ENCODE data around the gene TWIST2.

TWIST2 gene

GRCh38 chr2:238865744-238866355, 18.0 kb downstream of the TWIST2 start:
- peaks cover 0 to 67% (median 55%) of the 10 kb centered on the region in 4 donors for H3K4me1 ChIP-seq
- TF ChIP-seq CTCF (IDR thresholded peaks at IDR 0.05): no peak
- no peak overlapping the region for H3K4me3 ChIP-seq
- H3K9me3 ChIP-seq: no peaks in the 10 kb centered on the region
- intact Hi-C loops (cut with DNase I; ENCODE audit: low total_unique reads): no loop called here
- peak overlapping the region; percentile 86 for H3K27ac ChIP-seq
- H3K27me3 ChIP-seq: no peaks in the 10 kb centered on the region
- no peaks in the 10 kb centered on the region for H3K36me3 ChIP-seq
- no peak for DNase-seq

- peaks cover 0 to 67% (median 55%) of the 10 kb centered on the region in 4 donors for H3K4me1 ChIP-seq
- no peaks in the 10 kb centered on the region for H3K36me3 ChIP-seq
- intact Hi-C loops (cut with DNase I; ENCODE audit: low total_unique reads): no loop called here
- no peaks in the 10 kb centered on the region for H3K27me3 ChIP-seq
- TF ChIP-seq CTCF (IDR thresholded peaks at IDR 0.05): no peak
- peak overlapping the region; percentile 86 for H3K27ac ChIP-seq
- peak in 1 of 2 donors; percentile 61 for DNase-seq
- no peaks in the 10 kb centered on the region for H3K9me3 ChIP-seq
- no peak overlapping the region for H3K4me3 ChIP-seq
Measured at GRCh38 chr2:238866656-238867277, 18.9 kb downstream of the TWIST2 start.

GRCh38 chr2:238868067-238868524, 20.2 kb downstream of the TWIST2 start:
- TF ChIP-seq CTCF (IDR thresholded peaks at IDR 0.05): no peak
- Histone ChIP-seq H3K9me3 (no peaks in the 10 kb centered on the region), H3K4me3 (peak overlapping the region; percentile 0 to 19), H3K27ac (peak overlapping the region; percentile 86), H3K27me3 (no peaks in the 10 kb centered on the region), H3K36me3 (no peaks in the 10 kb centered on the region), H3K4me1 (peaks cover 0 to 66% (median 55%) of the 10 kb centered on the region in 4 donors)
- intact Hi-C loops (cut with DNase I; ENCODE audit: low total_unique reads): no loop called here
- DNase-seq: peak in 1 of 2 donors; percentile 87

- Histone ChIP-seq H3K27me3 (no peaks in the 10 kb centered on the region), H3K4me1 (peaks cover 0 to 60% (median 51%) of the 10 kb centered on the region in 4 donors), H3K4me3 (no peak overlapping the region), H3K36me3 (no peaks in the 10 kb centered on the region), H3K27ac (peak overlapping the region; percentile 86), H3K9me3 (no peaks in the 10 kb centered on the region)
- intact Hi-C loops (cut with DNase I; ENCODE audit: low total_unique reads): no loop called here
- no peak for TF ChIP-seq CTCF (IDR thresholded peaks at IDR 0.05)
- DNase-seq: peak; percentile 82 to 88
Measured at GRCh38 chr2:238868616-238869292, 20.9 kb downstream of the TWIST2 start.

- no peak for TF ChIP-seq CTCF (IDR thresholded peaks at IDR 0.05)
- peak overlapping the region in 1 of 2 donors; percentile 47 for H3K27ac ChIP-seq
- intact Hi-C loops (cut with DNase I; ENCODE audit: low total_unique reads): no loop called here
- peaks cover 0 to 52% (median 44%) of the 10 kb centered on the region in 4 donors for H3K4me1 ChIP-seq
- H3K27me3 ChIP-seq: no peaks in the 10 kb centered on the region
- H3K9me3 ChIP-seq: no peaks in the 10 kb centered on the region
- no peak overlapping the region for H3K4me3 ChIP-seq
- DNase-seq: peak in 1 of 2 donors; percentile 41
- H3K36me3 ChIP-seq: no peaks in the 10 kb centered on the region
Measured at GRCh38 chr2:238869293-238870124, 21.6 kb downstream of the TWIST2 start.
